WI38 (cell line): ENCODE results near the gene MC1R.

ENCODE experiments used
- H3K4me3 ChIP-seq: 2 replicates; pipeline ENCODE4 v1.5.1; 2011; ENCODE audit warnings: low read depth, mild to moderate bottlenecking, control low read depth, low read length
- TF ChIP-seq, protein P1 (sequence below): IDR thresholded peaks from 2 replicates; pipeline ENCODE4 v1.5.1; 2012; ENCODE audit warnings: low read depth, mild to moderate bottlenecking, control low read depth, low read length

The MC1R gene

DNA sequence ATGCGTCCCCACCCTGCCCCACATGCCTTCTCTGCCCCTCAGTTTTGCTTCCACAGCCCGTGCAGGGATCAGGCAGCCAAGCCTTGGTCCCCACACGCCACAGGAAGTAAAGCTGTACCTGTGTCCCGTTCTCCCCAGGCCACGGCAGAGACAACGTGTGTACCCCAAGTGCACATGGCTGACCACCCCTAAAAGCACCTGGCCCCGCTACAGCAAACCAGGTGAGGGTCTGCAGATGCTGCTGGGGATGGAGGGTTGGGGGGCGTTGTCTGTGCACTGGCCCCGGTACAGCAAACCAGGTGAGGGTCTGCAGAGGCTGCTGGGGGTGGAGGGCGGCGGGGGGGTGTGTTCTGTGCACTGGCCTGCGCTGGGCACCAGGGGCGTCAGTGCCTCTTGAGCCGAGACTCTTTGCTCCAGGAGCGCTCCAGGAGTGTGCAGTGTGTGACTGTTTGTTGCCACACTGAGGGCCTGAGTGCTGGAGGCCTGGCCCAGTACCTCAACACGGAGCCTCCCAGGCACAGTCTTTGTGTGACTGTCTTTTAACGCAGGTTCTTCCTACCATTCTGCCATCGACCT lies 26.5 kb upstream of the MC1R start:
- no peak overlapping the region for H3K4me3 ChIP-seq
- TF ChIP-seq, protein P1, sequence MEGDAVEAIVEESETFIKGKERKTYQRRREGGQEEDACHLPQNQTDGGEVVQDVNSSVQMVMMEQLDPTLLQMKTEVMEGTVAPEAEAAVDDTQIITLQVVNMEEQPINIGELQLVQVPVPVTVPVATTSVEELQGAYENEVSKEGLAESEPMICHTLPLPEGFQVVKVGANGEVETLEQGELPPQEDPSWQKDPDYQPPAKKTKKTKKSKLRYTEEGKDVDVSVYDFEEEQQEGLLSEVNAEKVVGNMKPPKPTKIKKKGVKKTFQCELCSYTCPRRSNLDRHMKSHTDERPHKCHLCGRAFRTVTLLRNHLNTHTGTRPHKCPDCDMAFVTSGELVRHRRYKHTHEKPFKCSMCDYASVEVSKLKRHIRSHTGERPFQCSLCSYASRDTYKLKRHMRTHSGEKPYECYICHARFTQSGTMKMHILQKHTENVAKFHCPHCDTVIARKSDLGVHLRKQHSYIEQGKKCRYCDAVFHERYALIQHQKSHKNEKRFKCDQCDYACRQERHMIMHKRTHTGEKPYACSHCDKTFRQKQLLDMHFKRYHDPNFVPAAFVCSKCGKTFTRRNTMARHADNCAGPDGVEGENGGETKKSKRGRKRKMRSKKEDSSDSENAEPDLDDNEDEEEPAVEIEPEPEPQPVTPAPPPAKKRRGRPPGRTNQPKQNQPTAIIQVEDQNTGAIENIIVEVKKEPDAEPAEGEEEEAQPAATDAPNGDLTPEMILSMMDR: no peak

DNA sequence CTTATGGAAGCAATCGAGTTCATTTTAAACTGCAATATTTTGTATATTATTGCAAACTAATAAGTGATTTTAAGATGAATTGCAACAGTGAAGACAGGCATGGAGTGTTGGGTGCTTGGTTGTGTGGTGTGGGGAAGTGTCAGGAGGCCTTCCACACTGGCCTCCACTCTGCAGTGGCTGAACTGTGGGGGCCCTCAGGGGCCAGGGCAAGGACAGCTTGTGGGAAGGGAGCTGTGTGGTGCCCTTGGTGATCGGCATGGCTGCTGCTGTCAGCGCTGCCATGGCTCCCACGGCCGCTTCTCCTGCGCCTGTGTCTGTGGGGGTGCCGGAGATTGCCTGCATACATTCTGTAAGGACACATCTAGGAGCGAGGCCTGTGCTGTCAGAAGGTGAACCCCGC lies 26.0 kb upstream of the MC1R start:
- TF ChIP-seq, protein P1: no peak
- H3K4me3 ChIP-seq: no peak overlapping the region

DNA sequence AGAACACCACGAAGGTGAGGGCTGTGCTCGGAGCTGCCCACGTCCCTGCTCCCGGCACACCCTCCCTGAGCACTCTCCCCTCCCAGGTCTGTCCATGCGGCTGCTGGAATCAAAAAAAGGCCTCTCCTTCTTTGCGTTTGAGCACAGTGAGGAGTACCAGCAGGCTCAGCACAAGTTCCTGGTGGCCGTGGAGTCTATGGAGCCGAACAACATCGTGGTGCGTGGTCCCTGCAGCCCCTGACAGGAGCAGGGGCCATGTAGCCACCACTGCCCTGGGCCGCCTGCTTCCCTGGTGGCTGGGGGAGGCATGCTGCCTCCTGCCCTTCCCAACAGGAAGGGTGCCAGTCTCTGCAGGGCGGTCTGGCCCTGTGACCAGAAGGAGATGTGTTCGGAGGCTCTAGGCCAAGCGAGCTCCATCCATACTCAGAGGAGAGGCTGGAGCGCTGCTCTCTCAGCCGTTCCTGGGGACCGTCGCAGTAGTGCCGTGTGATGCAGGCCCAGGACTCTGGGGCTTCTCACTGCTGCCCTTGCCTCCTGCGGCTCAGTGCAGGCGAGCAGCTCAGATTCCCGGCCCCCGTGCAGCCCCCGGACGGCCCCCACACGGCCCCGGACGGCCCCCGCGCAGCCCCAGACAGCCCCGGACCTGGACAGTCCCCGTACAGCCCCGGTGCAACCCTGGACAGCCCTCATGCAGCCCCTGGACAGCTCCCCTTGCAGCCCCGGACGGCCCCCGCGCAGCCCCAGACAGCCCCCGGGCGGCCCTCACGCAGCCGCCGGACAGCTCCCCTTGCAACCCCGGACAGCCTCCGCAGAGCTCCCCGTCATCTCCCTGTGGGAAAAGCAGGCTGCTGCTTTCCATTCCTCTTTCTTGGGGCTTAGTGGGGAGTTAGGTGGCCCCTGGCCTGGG lies 24.8 kb upstream of the MC1R start:
- TF ChIP-seq, protein P1: no peak
- H3K4me3 ChIP-seq: no peak overlapping the region

DNA sequence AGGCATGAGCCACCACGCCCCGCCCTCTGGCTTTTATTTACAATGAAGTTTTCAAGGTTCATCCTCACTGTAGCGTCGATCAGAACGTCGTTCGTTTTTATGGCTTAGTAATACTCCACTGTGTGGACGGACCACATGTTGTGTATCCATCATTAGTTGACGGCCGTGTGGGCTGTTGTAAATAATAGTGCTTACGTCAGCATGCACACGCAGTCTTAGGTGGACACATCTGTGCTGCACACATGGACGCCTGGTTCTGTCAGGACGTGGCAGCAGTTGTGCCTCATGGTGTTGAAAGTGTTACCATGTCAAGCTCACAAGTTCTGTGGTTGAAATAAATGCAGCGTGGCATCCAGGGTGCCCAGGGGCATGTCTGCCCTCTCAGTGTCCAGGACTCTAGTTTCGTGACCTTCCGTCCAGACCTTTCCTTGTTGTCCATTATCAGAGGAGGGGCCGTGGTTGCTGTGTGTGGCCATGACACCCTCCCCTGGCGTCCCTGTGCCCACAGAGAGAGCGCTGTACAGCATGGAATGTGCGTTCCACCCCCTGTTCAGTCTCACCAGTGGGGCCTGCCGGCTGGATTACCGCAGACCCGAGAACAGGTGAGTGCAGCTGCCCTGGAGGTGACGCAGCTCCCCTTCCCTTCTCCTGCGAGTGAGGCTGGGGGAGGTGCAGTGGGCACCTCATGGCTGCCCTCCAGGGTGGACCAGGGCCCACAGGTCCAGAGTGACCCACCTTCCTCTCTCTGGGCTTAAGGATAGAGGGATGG lies 23.0 kb upstream of the MC1R start:
- no peak overlapping the region for H3K4me3 ChIP-seq
- TF ChIP-seq, protein P1: no peak

DNA sequence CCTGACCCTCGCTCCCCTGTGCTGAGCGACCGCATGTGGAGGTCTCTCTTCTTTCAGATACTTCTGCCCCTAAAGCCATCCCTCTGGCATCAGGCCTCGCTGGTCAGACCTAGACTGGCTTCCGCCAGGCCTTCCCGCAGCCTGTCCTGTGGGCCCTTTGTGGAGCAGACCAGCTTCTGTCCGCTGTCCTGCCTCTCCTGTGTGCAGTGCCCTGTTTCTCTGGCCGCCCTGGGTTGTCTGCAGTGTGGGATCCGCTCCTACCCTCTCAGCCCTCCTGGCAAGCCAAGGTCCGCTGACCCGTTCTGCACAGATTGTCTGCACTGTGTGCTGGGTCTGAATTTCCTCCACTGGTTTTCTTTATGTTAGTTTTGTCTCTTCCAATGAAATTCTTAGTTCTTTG lies 21.5 kb upstream of the MC1R start:
- TF ChIP-seq, protein P1: no peak
- H3K4me3 ChIP-seq: no peak overlapping the region

DNA sequence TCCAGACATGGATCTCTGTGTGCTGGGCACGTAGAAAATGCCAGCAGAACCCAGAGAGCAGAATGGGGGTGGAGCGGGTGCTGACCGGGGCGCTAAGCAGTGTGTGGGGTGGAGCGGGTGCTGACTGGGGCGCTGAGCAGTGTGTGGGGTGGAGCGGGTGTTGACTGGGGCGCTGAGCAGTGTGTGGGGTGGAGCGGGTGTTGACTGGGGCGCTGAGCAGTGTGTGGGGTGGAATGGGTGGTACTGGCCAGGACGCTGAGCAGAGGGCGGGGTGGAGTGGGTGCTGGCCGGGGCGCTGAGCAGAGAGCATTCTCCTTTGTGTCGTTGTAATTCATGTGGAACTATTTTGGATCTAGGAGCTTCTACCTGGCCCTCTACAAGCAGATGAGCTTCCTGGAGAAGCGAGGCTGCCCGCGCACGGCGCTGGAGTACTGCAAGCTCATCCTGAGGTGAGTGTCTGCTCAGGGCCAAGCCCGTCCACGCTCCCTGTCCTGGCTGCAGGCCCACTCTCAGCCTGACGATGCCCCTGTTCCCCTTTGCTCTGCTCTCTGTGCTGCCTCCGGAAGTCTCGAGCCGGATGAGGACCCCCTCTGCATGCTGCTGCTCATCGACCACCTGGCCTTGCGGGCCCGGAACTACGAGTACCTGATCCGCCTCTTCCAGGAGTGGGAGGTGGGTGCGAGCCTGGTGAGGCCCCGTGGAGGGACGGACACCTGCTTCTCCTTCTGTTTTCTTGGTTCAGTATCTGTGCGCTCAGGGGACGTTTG lies 20.3 kb upstream of the MC1R start:
- TF ChIP-seq, protein P1: no peak
- no peak overlapping the region for H3K4me3 ChIP-seq
